ENCODE results near the gene CD93. TPM values are rescaled to one million over a fixed set of nuclear protein-coding genes. Genes with fewer than 3 reads are reported as not detected.

The CD93 gene
- total and polyA plus RNA-seq, 4 donors, result 1.5 to 16.0 (median 11.9) TPM

GRCh38 chr20:23121751-23122320, 35.7 kb upstream of the CD93 start:
- no peak overlapping the region for H3K9ac ChIP-seq (ENCODE audit: low read depth in 1 of 2, low read length in 2 of 2)
- TF ChIP-seq CTCF (IDR thresholded peaks at IDR 0.05; ENCODE audit: low read depth, low read length, missing input control) (no peak), RAD21 (IDR thresholded peaks at IDR 0.05) (no peak), ATF3 (IDR thresholded peaks at IDR 0.05) (no peak), FOXA2 (IDR thresholded peaks at IDR 0.05) (no peak), REST (IDR thresholded peaks at IDR 0.05) (no peak)

GRCh38 chr20:23120936-23121750, 35.0 kb upstream of the CD93 start:
- peaks cover 0 to 2% (median 0%) of the 10 kb centered on the region in 4 donors for H3K4me1 ChIP-seq (ENCODE audit: control insufficient read depth in 4 of 4, insufficient read depth in 4 of 4, low read length in 3 of 4)
- H3K36me3 ChIP-seq (ENCODE audit: control insufficient read depth in 4 of 4, insufficient read depth in 3 of 4, low read depth in 1 of 4, low read length in 3 of 4), result no peaks in the 10 kb centered on the region
- no peaks in the 10 kb centered on the region for H3K27me3 ChIP-seq (ENCODE audit: control insufficient read depth in 4 of 4, insufficient read depth in 4 of 4, low read length in 3 of 4)
- no peak for DNase-seq (ENCODE audit: low spot score)
- no peaks in the 10 kb centered on the region for H3K9me3 ChIP-seq (ENCODE audit: control insufficient read depth in 4 of 4, low read length in 3 of 4)
- no peak overlapping the region for H3K9ac ChIP-seq (ENCODE audit: low read depth in 1 of 2, low read length in 2 of 2)
- WGBS, result 71% methylated on average over 15 of the region's 15 CpGs
- H3K4me3 ChIP-seq (ENCODE audit: low read depth in 1 of 3, low read length in 3 of 3), result no peak overlapping the region
- no peak for TF ChIP-seq MAX (IDR thresholded peaks at IDR 0.05)
- TF ChIP-seq ZBTB33 (IDR thresholded peaks at IDR 0.05), result no peak
- TF ChIP-seq SP1 (IDR thresholded peaks at IDR 0.05), result no peak
- no peak for TF ChIP-seq ATF3 (IDR thresholded peaks at IDR 0.05)
- no peak for TF ChIP-seq RXRA (IDR thresholded peaks at IDR 0.05)
- no peak for TF ChIP-seq GABPA (IDR thresholded peaks at IDR 0.05 in 1 of 2, conservative IDR thresholded peaks at IDR 0.05 in 1 of 2)
- no peak for TF ChIP-seq TAF1 (conservative IDR thresholded peaks at IDR 0.05)
- no peak for TF ChIP-seq REST (IDR thresholded peaks at IDR 0.05)
- no peak for TF ChIP-seq EGR1 (IDR thresholded peaks at IDR 0.05; ENCODE audit: low read depth in 2 of 2)
- no peak for TF ChIP-seq RAD21 (IDR thresholded peaks at IDR 0.05)
- no peak for TF ChIP-seq JUND (IDR thresholded peaks at IDR 0.05)
- no peak for TF ChIP-seq CTCF (IDR thresholded peaks at IDR 0.05; ENCODE audit: low read depth, low read length, missing input control)
- no peak overlapping the region for H3K27ac ChIP-seq (ENCODE audit: low read depth in 1 of 2, low read length in 2 of 2)

More at GRCh38 chr20:23121751-23122320, 35.7 kb upstream of the CD93 start:
- no peaks in the 10 kb centered on the region for H3K27me3 ChIP-seq (ENCODE audit: control insufficient read depth in 4 of 4, insufficient read depth in 4 of 4, low read length in 3 of 4)
- H3K4me3 ChIP-seq (ENCODE audit: low read depth in 1 of 3, low read length in 3 of 3), result no peak overlapping the region
- 69% methylated on average over 9 of the region's 9 CpGs for WGBS
- no peaks in the 10 kb centered on the region for H3K9me3 ChIP-seq (ENCODE audit: control insufficient read depth in 4 of 4, low read length in 3 of 4)
- no peaks in the 10 kb centered on the region for H3K36me3 ChIP-seq (ENCODE audit: control insufficient read depth in 4 of 4, insufficient read depth in 3 of 4, low read depth in 1 of 4, low read length in 3 of 4)
- H3K27ac ChIP-seq (ENCODE audit: low read depth in 1 of 2, low read length in 2 of 2), result no peak overlapping the region
- H3K4me1 ChIP-seq (ENCODE audit: control insufficient read depth in 4 of 4, insufficient read depth in 4 of 4, low read length in 3 of 4), result peaks cover 0 to 2% (median 0%) of the 10 kb centered on the region in 4 donors
- DNase-seq (ENCODE audit: low spot score), result no peak
